GM12878 (cell line): ENCODE measurements around the gene UTP4. TPM values are rescaled to one million over a fixed set of nuclear protein-coding genes. Genes with fewer than 3 reads are reported as not detected.
"Not testable (repeated sequence)": the region's sequence is repeated elsewhere in the genome, so short reads cannot be mapped to it uniquely, and the experiment has no call there.

ENCODE experiments used
- ATAC-seq: fragments of 200-7000 bp; cut with Tn5 transposase; 3 replicates; pipeline ENCODE4 v1.9.1; 2020; ENCODE audit warnings: mild to moderate bottlenecking, moderate library complexity
- BruUV-seq: library from RNA; stranded (reverse); fragments of 400-500 nt; replicated peaks from 2 replicates; lab custom pipeline; 2021; lab: Mats Ljungman, UMichigan
- CTCF ChIA-PET: fragments of 300-600 bp; sonication (Branson Sonifier 250); formaldehyde crosslinking; extraction: SDS; loops from one replicate; lab custom pipeline; 2021; ENCODE audit warnings: inconsistent platforms; lab: Yijun Ruan, JAX
- POLR2A ChIA-PET: fragments of 350-600 bp; formaldehyde crosslinking; extraction: SDS; loops from one replicate; lab custom pipeline; 2021; ENCODE audit warnings: inconsistent platforms; lab: Charles Lee
- RAD21 ChIA-PET: fragments of 300-600 bp; sonication (Branson Sonifier 250); formaldehyde crosslinking; loops from one replicate; lab custom pipeline; 2023; ENCODE audit warnings: antibody characterized with exemption; ENCODE audit not compliant: unreplicated experiment; lab: Charles Lee
- SMC1A ChIA-PET: fragments of 300-600 bp; sonication (Branson Sonifier 250); formaldehyde crosslinking; loops from one replicate; lab custom pipeline; 2023; ENCODE audit not compliant: unreplicated experiment, uncharacterized antibody; lab: Charles Lee
- DNase-seq: peaks from one replicate; pipeline ENCODE4 v3.0.0-alpha.2; 2011; ENCODE audit warnings: low read depth, low spot score
- FAIRE-seq: peaks from 3 replicates; lab custom pipeline; 2011; peaks lifted over from hg19 to GRCh38; lab: Jason Lieb, UNC
- H2AFZ ChIP-seq: 2 replicates; pipeline ENCODE4 v1.6.0; 2011; ENCODE audit warnings: low read depth, low read length, control low read depth; ENCODE audit not compliant: control insufficient read depth
- H3K27ac ChIP-seq: 2 replicates; pipeline ENCODE4 v1.5.1; 2011; ENCODE audit warnings: control low read depth; ENCODE audit not compliant: control insufficient read depth, insufficient read depth
- H3K27me3 ChIP-seq, 2 experiments: replicated peaks in 1 of 2; 2 replicates each; pipeline versions ENCODE4 v1.6.0 to v1.6.1; 2011; ENCODE audit warnings: low read length in 1 of 2; ENCODE audit not compliant: control insufficient read depth in 2 of 2, insufficient read depth in 2 of 2
- H3K36me3 ChIP-seq, 2 experiments: 2 replicates each; pipeline ENCODE4 v1.5.1; 2011; ENCODE audit warnings: low read length in 1 of 2; ENCODE audit not compliant: control insufficient read depth in 2 of 2, insufficient read depth in 2 of 2
- H3K4me1 ChIP-seq: 2 replicates; pipeline ENCODE4 v1.6.1; 2011; ENCODE audit warnings: mild to moderate bottlenecking, low read length, moderate library complexity, mixed read lengths; ENCODE audit not compliant: control insufficient read depth, insufficient read depth
- H3K4me2 ChIP-seq: 2 replicates; pipeline ENCODE4 v1.6.0; 2011; ENCODE audit warnings: control low read depth; ENCODE audit not compliant: control insufficient read depth, insufficient read depth
- H3K4me3 ChIP-seq: fragments of 200-600 bp; sonication (generic); 2 replicates; pipeline ENCODE4 v1.5.1; 2016
- H3K79me2 ChIP-seq: 2 replicates; pipeline ENCODE4 v1.6.0; 2011; ENCODE audit warnings: low read length; ENCODE audit not compliant: control insufficient read depth, insufficient read depth
- H3K9ac ChIP-seq: 2 replicates; pipeline ENCODE4 v1.8.0; 2011; ENCODE audit warnings: low read length, control low read depth, mixed read lengths; ENCODE audit not compliant: control insufficient read depth, insufficient read depth
- H3K9me3 ChIP-seq: replicated peaks from 3 replicates; pipeline ENCODE4 v1.5.1; 2011; ENCODE audit warnings: mild to moderate bottlenecking, low read length; ENCODE audit not compliant: control insufficient read depth, insufficient read depth
- H4K20me1 ChIP-seq: 2 replicates; pipeline ENCODE4 v1.6.0; 2011; ENCODE audit not compliant: control insufficient read depth, insufficient read depth
- CHD1 ChIP-seq: IDR thresholded peaks from 2 replicates; pipeline ENCODE4 v1.6.1; 2012; ENCODE audit warnings: low read depth, low read length, improper control_type of control experiment
- DPF2 ChIP-seq: fragments of 450-650 bp; IDR thresholded peaks from 2 replicates; pipeline ENCODE4 v1.6.1; 2017; ENCODE audit warnings: mild to moderate bottlenecking
- E2F4 ChIP-seq: IDR thresholded peaks from 2 replicates; pipeline ENCODE4 v1.6.1; 2012; ENCODE audit warnings: low read depth, low read length, improper control_type of control experiment
- KAT2A ChIP-seq: conservative IDR thresholded peaks from 2 replicates; pipeline ENCODE4 v1.6.1; 2011; ENCODE audit warnings: low read depth, low read length; ENCODE audit not compliant: control insufficient read depth
- MEF2A ChIP-seq: IDR thresholded peaks from 2 replicates; pipeline ENCODE4 v1.6.1; 2011; ENCODE audit warnings: low read depth, mild to moderate bottlenecking, low read length, moderate library complexity; ENCODE audit not compliant: insufficient read depth
- NRF1 ChIP-seq: conservative IDR thresholded peaks from 2 replicates; pipeline ENCODE4 v1.6.1; 2011; ENCODE audit warnings: mild to moderate bottlenecking, low read depth, low read length, improper control_type of control experiment
- PKNOX1 ChIP-seq: fragments of 450-650 bp; IDR thresholded peaks from 2 replicates; pipeline ENCODE4 v1.6.1; 2016; ENCODE audit warnings: mild to moderate bottlenecking
- RELA ChIP-seq: fragments of 450-650 bp; IDR thresholded peaks from 2 replicates; pipeline ENCODE4 v1.8.0; 2014; ENCODE audit warnings: borderline replicate concordance; ENCODE audit not compliant: partially characterized antibody
- SMAD5 ChIP-seq: IDR thresholded peaks from 2 replicates; pipeline ENCODE4 v1.6.1; 2016; ENCODE audit warnings: antibody characterized with exemption, low read depth
- SPI1 ChIP-seq: IDR thresholded peaks from 2 replicates; pipeline ENCODE4 v1.6.1; 2011; ENCODE audit warnings: low read depth, mild to moderate bottlenecking, low read length, moderate library complexity, borderline replicate concordance; ENCODE audit not compliant: insufficient read depth
- STAT3 ChIP-seq: IDR thresholded peaks from 2 replicates; pipeline ENCODE4 v1.6.1; 2011; ENCODE audit warnings: low read depth, low read length, improper control_type of control experiment
- TCF7 ChIP-seq: IDR thresholded peaks from 2 replicates; pipeline ENCODE4 v1.6.1; 2014; ENCODE audit warnings: antibody characterized with exemption, borderline replicate concordance
- YY1 ChIP-seq: IDR thresholded peaks from 2 replicates; pipeline ENCODE4 v1.6.1; 2011; ENCODE audit warnings: low read depth, mild to moderate bottlenecking, low read length
- WGBS: methylation state at CpG from one replicate; pipeline ENCODE4 v1.1.6; 2016; ENCODE audit warnings: low lambda C conversion rate; ENCODE audit not compliant: insufficient replicate concordance, insufficient coverage; ENCODE audit errors: missing lambda C conversion rate; 5-methylcytosine and 5-hydroxymethylcytosine counted together
- in situ Hi-C: fragments of 300-500 bp; cut with MboI; formaldehyde crosslinking; loops from 9 replicates; pipeline ENCODE4 v1.14.3; 2018; ENCODE audit warnings: mixed read lengths
- intact Hi-C: fragments of 100-400 bp; cut with micrococcal nuclease; formaldehyde crosslinking; loops from one replicate; pipeline ENCODE4 v1.14.2; 2022; ENCODE audit not compliant: unreplicated experiment
- polyA plus RNA-seq, 11 experiments: library from polyadenylated mRNA; depleted of rRNA in 4 of 11; unstranded in 6 of 11; stranded (reverse) in 5 of 11; fragments of >200 nt; fragmentation: Nextera tagmentation in 4 of 11; fragmentation: Illumina TruSeq in 1 of 11; extraction: Ambion mirVana in 4 of 11; extraction: Trizol in 1 of 11; gene quantifications; 1 replicate in 1 of 11; 2 replicates in 10 of 11; pipeline versions ENCODE4 v1.2.1 to v1.2.3, GENCODE V29; 2011 to 2016; ENCODE audit warnings: inconsistent platforms in 2 of 11, missing spikeins in 2 of 11, low read depth in 1 of 11
- total RNA-seq, 4 experiments: library from RNA; depleted of rRNA in 3 of 4; stranded (reverse); fragments of >200 nt in 3 of 4; fragmentation: Illumina TruSeq in 1 of 4; extraction: Trizol in 1 of 4; gene quantifications; 2 replicates each; pipeline versions ENCODE4 v1.2.1 to v1.2.3, GENCODE V29; 2013 to 2021

The UTP4 gene
- total and polyA plus RNA-seq, 10 of the 15 experiments (the other 5 are each of a cell fraction or from before 2014, with no cell fraction given) = 32.5 to 131 (median 84.0) TPM

- not testable (repeated sequence) for H3K4me3 ChIP-seq, BruUV-seq, FAIRE-seq, H2AFZ ChIP-seq, H3K4me2 ChIP-seq, H3K27me3 ChIP-seq, H3K9ac ChIP-seq, DNase-seq, H3K4me1 ChIP-seq, H3K27ac ChIP-seq, ATAC-seq, H3K9me3 ChIP-seq, H4K20me1 ChIP-seq
- ChIA-PET CTCF (interaction anchor here (0.7 to 5.3 kb wide), 15 partner anchors 8 to 596 kb away, joined by 3 to 55 read pairs (median 7); no protein-coding TSS in a partner anchor), POLR2A (interaction anchor here (0.6 to 1.8 kb wide), 2 partner anchors 8 to 160 kb away, joined by 4 to 6 read pairs; no protein-coding TSS in a partner anchor), SMC1A (interaction anchor here (0.7 to 4.7 kb wide), 9 partner anchors 8 to 282 kb away, joined by 3 to 27 read pairs (median 9); partner anchors contain the start of genes CHTF8, TANGO6 and UTP4), RAD21 (interaction anchor here (0.6 to 3.7 kb wide), 7 partner anchors 9 to 597 kb away, joined by 3 to 26 read pairs (median 4); no protein-coding TSS in a partner anchor)
- peaks cover 8 to 11% of the 10 kb centered on the region in 2 experiments; a peak in 3 of 4 replicates for H3K36me3 ChIP-seq
- peaks cover 22% of the 10 kb centered on the region for H3K79me2 ChIP-seq
- in situ Hi-C loops (loop anchor here (5.0 kb wide), 4 partner anchors 223 to 603 kb away; partner anchors contain the start of gene TANGO6), intact Hi-C loops (loop anchor here (1.0 to 5.0 kb wide), 5 partner anchors 130 to 596 kb away; no protein-coding TSS in a partner anchor)
- WGBS = 96% methylated on average over 14 of the region's 14 CpGs
Observed at GRCh38 chr16:69124961-69125360, 7.5 kb upstream of the UTP4 start.

GRCh38 chr16:69126221-69126620, 6.2 kb upstream of the UTP4 start:
- ChIA-PET RAD21 (no interaction called here), CTCF (interaction anchor here (0.7 to 5.3 kb wide), 4 partner anchors 13 to 279 kb away, joined by 3 to 55 read pairs (median 40); no protein-coding TSS in a partner anchor), POLR2A (no interaction called here), SMC1A (interaction anchor here (4.7 kb wide), 1 partner anchor 224 kb away, joined by 27 read pairs; no protein-coding TSS in a partner anchor)
- Histone ChIP-seq H3K4me2 (no peak overlapping the region), H3K9ac (no peak overlapping the region), H3K27me3 (no peaks in the 10 kb centered on the region), H3K27ac (no peak overlapping the region), H3K4me1 (no peaks in the 10 kb centered on the region; the same call in 1 of the 2 replicates), H3K4me3 (no peak overlapping the region), H4K20me1 (no peaks in the 10 kb centered on the region), H2AFZ (no peak overlapping the region), H3K79me2 (peaks cover 34% of the 10 kb centered on the region), H3K9me3 (no peaks in the 10 kb centered on the region), H3K36me3 (peaks cover 0 to 1% of the 10 kb centered on the region in 2 experiments; a peak in 1 of 4 replicates)
- DNase-seq (no peak), ATAC-seq (no peak), FAIRE-seq (no peak)
- intact Hi-C loops (no loop called here), in situ Hi-C loops (no loop called here)
- 78% methylated on average over 3 of the region's 3 CpGs for WGBS
- no TSS peak for BruUV-seq
- no peak for TF ChIP-seq RELA
- TF ChIP-seq STAT3 = no peak
- TF ChIP-seq KAT2A = no peak
- TF ChIP-seq SPI1 = no peak
- no peak for TF ChIP-seq E2F4
- TF ChIP-seq MEF2A = no peak
- TF ChIP-seq PKNOX1 = no peak
- TF ChIP-seq DPF2 = no peak
- no peak for TF ChIP-seq CHD1
- no peak for TF ChIP-seq NRF1
- TF ChIP-seq SMAD5 = no peak
- no peak for TF ChIP-seq YY1
- TF ChIP-seq TCF7 = no peak
